Activated T-helper 9 cell treated with anti-CD3 and anti-CD28 coated beads, Interleukin-2, amount 50 U/mL, for 16 hours (primary cell): ENCODE measurements around the gene CENPO.

Experiments used
- DNase-seq: peaks from one replicate; pipeline ENCODE4 v3.0.0-alpha.2; 2020; ENCODE audit warnings: low read depth

The CENPO gene

GRCh38 chr2:24861500-24861899, 68.3 kb downstream of the CENPO start:
- DNase-seq: no peak

GRCh38 chr2:24863641-24864040, 70.4 kb downstream of the CENPO start:
- no peak for DNase-seq

GRCh38 chr2:24866946-24867345, 73.7 kb downstream of the CENPO start:
- DNase-seq: no peak

- no peak for DNase-seq
These were observed 77.2 kb downstream of the CENPO start for GRCh38 chr2:24870440-24870839.

- no peak for DNase-seq
These were observed 77.9 kb downstream of the CENPO start for GRCh38 chr2:24870891-24871705.

GRCh38 chr2:24871852-24872333, 78.7 kb downstream of the CENPO start:
- DNase-seq: no peak
